GM18517 (cell line): Measurements from ENCODE around the gene GRB10.
"Not testable (repeated sequence)": the region's sequence is repeated elsewhere in the genome, so short reads cannot be mapped to it uniquely, and the experiment has no call there.

ENCODE experiments used
- ATAC-seq: cut with Tn5 transposase; IDR thresholded peaks from one replicate; pipeline ENCODE4 v1.9.1; 2021; ENCODE audit warnings: mild to moderate bottlenecking, moderate library complexity; ENCODE audit not compliant: unreplicated experiment

The GRB10 gene

GRCh38 chr7:50779427-50779826, 3.3 kb downstream of the GRB10 start:
- no peak for ATAC-seq

GRCh38 chr7:50778189-50778588, 4.5 kb downstream of the GRB10 start:
- ATAC-seq, result no peak

GRCh38 chr7:50775836-50776235, 6.9 kb downstream of the GRB10 start:
- no peak for ATAC-seq

- no peak for ATAC-seq
These were observed 7.5 kb downstream of the GRB10 start for GRCh38 chr7:50775231-50775630.

GRCh38 chr7:50774319-50774718, 8.4 kb downstream of the GRB10 start:
- ATAC-seq, result no peak

GRCh38 chr7:50773071-50773470, 9.6 kb downstream of the GRB10 start:
- not testable (repeated sequence) for ATAC-seq

GRCh38 chr7:50771120-50772002, 11.3 kb downstream of the GRB10 start:
- no peak for ATAC-seq

- no peak for ATAC-seq
These were observed 13.9 kb downstream of the GRB10 start for GRCh38 chr7:50768485-50769474.

- no peak for ATAC-seq
These were observed 15.9 kb downstream of the GRB10 start for GRCh38 chr7:50766849-50767207.

GRCh38 chr7:50766106-50766848, 16.4 kb downstream of the GRB10 start:
- ATAC-seq, result no peak

GRCh38 chr7:50762337-50762736, 20.4 kb downstream of the GRB10 start:
- no peak for ATAC-seq

GRCh38 chr7:50761713-50762112, 21.0 kb downstream of the GRB10 start:
- no peak for ATAC-seq

GRCh38 chr7:50757703-50758390, 24.8 kb downstream of the GRB10 start:
- no peak for ATAC-seq

GRCh38 chr7:50756180-50756579, 26.5 kb downstream of the GRB10 start:
- no peak for ATAC-seq

GRCh38 chr7:50754684-50755083, 28.0 kb downstream of the GRB10 start:
- ATAC-seq, result no peak

- no peak for ATAC-seq
These were observed 28.5 kb downstream of the GRB10 start for GRCh38 chr7:50754241-50754640.

GRCh38 chr7:50752422-50752821, 30.3 kb downstream of the GRB10 start:
- no peak for ATAC-seq

GRCh38 chr7:50751146-50751545, 31.6 kb downstream of the GRB10 start:
- no peak for ATAC-seq

GRCh38 chr7:50749896-50750295, 32.8 kb downstream of the GRB10 start:
- no peak for ATAC-seq

GRCh38 chr7:50748472-50748871, 34.2 kb downstream of the GRB10 start:
- ATAC-seq, result no peak
